GM19467 (cell line): ENCODE results near the gene SNTN.
"Not testable (repeated sequence)": the region's sequence is repeated elsewhere in the genome, so short reads cannot be mapped to it uniquely, and the experiment has no call there.

Experiments
- ATAC-seq: cut with Tn5 transposase; IDR thresholded peaks from one replicate; pipeline ENCODE4 v1.9.1; 2021; ENCODE audit warnings: mild to moderate bottlenecking, moderate library complexity; ENCODE audit not compliant: unreplicated experiment

Gene SNTN

GRCh38 chr3:63652066-63652725, at the start of gene SNTN:
Gene SNTN, plus strand, starts transcription at chr3:63652675. Its CDS starts 13 bp downstream, at chr3:63652688.
- no peak for ATAC-seq

- ATAC-seq, result no peak
These were observed 44.8 kb upstream of the SNTN start for GRCh38 chr3:63607716-63608115.

- no peak for ATAC-seq
These were observed 43.1 kb upstream of the SNTN start for GRCh38 chr3:63609408-63609807.

- no peak for ATAC-seq
These were observed 42.6 kb upstream of the SNTN start for GRCh38 chr3:63609834-63610233.

- no peak for ATAC-seq
These were observed 41.1 kb upstream of the SNTN start for GRCh38 chr3:63611382-63611781.

- ATAC-seq, result no peak
These were observed 38.9 kb upstream of the SNTN start for GRCh38 chr3:63613561-63613960.

- ATAC-seq, result no peak
These were observed 35.1 kb upstream of the SNTN start for GRCh38 chr3:63617391-63617790.

- ATAC-seq, result no peak
These were observed 27.4 kb upstream of the SNTN start for GRCh38 chr3:63624941-63625560.

GRCh38 chr3:63631670-63632069, 20.8 kb upstream of the SNTN start:
- no peak for ATAC-seq

- no peak for ATAC-seq
These were observed 17.3 kb upstream of the SNTN start for GRCh38 chr3:63635186-63635585.

- ATAC-seq, result no peak
These were observed 12.7 kb upstream of the SNTN start for GRCh38 chr3:63639806-63640205.

GRCh38 chr3:63642488-63642887, 10.0 kb upstream of the SNTN start:
- ATAC-seq, result no peak

GRCh38 chr3:63644212-63644797, 8.2 kb upstream of the SNTN start:
- no peak for ATAC-seq

GRCh38 chr3:63644928-63645781, 7.3 kb upstream of the SNTN start:
- ATAC-seq, result not testable (repeated sequence)

GRCh38 chr3:63654211-63654610, 1.7 kb downstream of the SNTN start:
- ATAC-seq, result no peak

GRCh38 chr3:63654931-63655330, 2.5 kb downstream of the SNTN start:
- no peak for ATAC-seq

- no peak for ATAC-seq
These were observed 3.0 kb downstream of the SNTN start for GRCh38 chr3:63655519-63655918.

- no peak for ATAC-seq
These were observed 4.3 kb downstream of the SNTN start for GRCh38 chr3:63656786-63657185.

GRCh38 chr3:63661242-63661641, 8.8 kb downstream of the SNTN start:
- no peak for ATAC-seq

GRCh38 chr3:63662011-63662410, 9.5 kb downstream of the SNTN start:
- no peak for ATAC-seq

- no peak for ATAC-seq
These were observed 10.0 kb downstream of the SNTN start for GRCh38 chr3:63662500-63662899.
